Measurements from ENCODE around the gene KLF17. TPM values are rescaled to one million over a fixed set of nuclear protein-coding genes. Genes with fewer than 3 reads are reported as not detected.

Gene KLF17
- polyA plus RNA-seq, 3 donors, result not detected

GRCh38 chr1:44119525-44119924 lies 904 bp downstream of the KLF17 start:
- peaks cover 1 to 11% (median 8%) of the 10 kb centered on the region in 3 donors for H3K27me3 Mint-ChIP-seq (ENCODE audit: low read depth in 3 of 3)
- intact Hi-C loops (cut with micrococcal nuclease), result no loop called here
- no peaks in the 10 kb centered on the region for H3K36me3 Mint-ChIP-seq
- 88% methylated on average over 6 of the region's 6 CpGs for WGBS (ENCODE audit: insufficient coverage)
- Histone ChIP-seq H3K36me3 (replicated peaks in 1 of 2; ENCODE audit: control insufficient read depth in 1 of 2, insufficient read depth in 2 of 2, low read length in 2 of 2) (no peaks in the 10 kb centered on the region), H3K27ac (ENCODE audit: low read depth in 1 of 2, low read length in 2 of 2) (no peak overlapping the region), H3K4me3 (replicated peaks in 1 of 3; ENCODE audit: low read depth in 2 of 3, low read length in 3 of 3) (no peak overlapping the region), H3K27me3 (ENCODE audit: control insufficient read depth in 2 of 2, insufficient read depth in 2 of 2, low read length in 2 of 2) (no peaks in the 10 kb centered on the region), H3K4me2 (replicated peaks; ENCODE audit: extremely low read depth, low read length, poor library complexity, severe bottlenecking) (no peak overlapping the region), H4K20me1 (ENCODE audit: insufficient read depth, low read length) (no peaks in the 10 kb centered on the region), H3K4me1 (ENCODE audit: control insufficient read depth in 1 of 2, insufficient read depth in 2 of 2, low read length in 2 of 2) (no peaks in the 10 kb centered on the region), H3K9ac (ENCODE audit: insufficient read depth, low read length, poor library complexity, severe bottlenecking) (no peak overlapping the region), H2AFZ (ENCODE audit: insufficient read depth, low read depth, low read length, poor library complexity, severe bottlenecking) (no peak overlapping the region), H3K79me2 (ENCODE audit: insufficient read depth, low read length) (no peaks in the 10 kb centered on the region), H3K9me3 (replicated peaks in 1 of 2; ENCODE audit: control insufficient read depth in 1 of 2, insufficient read depth in 1 of 2, low read length in 2 of 2) (no peaks in the 10 kb centered on the region)
- no peak overlapping the region for H3K4me3 Mint-ChIP-seq
- DNase-seq, result no peak
- no peak for TF ChIP-seq CTCF (IDR thresholded peaks at IDR 0.05)
- peaks cover 0 to 5% (median 2%) of the 10 kb centered on the region in 7 donors for H3K9me3 Mint-ChIP-seq
- no peak overlapping the region for H3K27ac Mint-ChIP-seq
- H3K4me1 Mint-ChIP-seq, result peaks cover 6% of the 10 kb centered on the region

- Histone ChIP-seq H3K79me2 (ENCODE audit: insufficient read depth, low read length) (no peaks in the 10 kb centered on the region), H3K36me3 (replicated peaks in 1 of 2; ENCODE audit: control insufficient read depth in 1 of 2, insufficient read depth in 2 of 2, low read length in 2 of 2) (no peaks in the 10 kb centered on the region), H2AFZ (ENCODE audit: insufficient read depth, low read depth, low read length, poor library complexity, severe bottlenecking) (no peak overlapping the region), H3K9ac (ENCODE audit: insufficient read depth, low read length, poor library complexity, severe bottlenecking) (no peak overlapping the region), H3K4me1 (ENCODE audit: control insufficient read depth in 1 of 2, insufficient read depth in 2 of 2, low read length in 2 of 2) (no peaks in the 10 kb centered on the region), H3K27me3 (ENCODE audit: control insufficient read depth in 2 of 2, insufficient read depth in 2 of 2, low read length in 2 of 2) (no peaks in the 10 kb centered on the region), H3K9me3 (replicated peaks in 1 of 2; ENCODE audit: control insufficient read depth in 1 of 2, insufficient read depth in 1 of 2, low read length in 2 of 2) (no peaks in the 10 kb centered on the region), H4K20me1 (ENCODE audit: insufficient read depth, low read length) (no peaks in the 10 kb centered on the region), H3K4me2 (replicated peaks; ENCODE audit: extremely low read depth, low read length, poor library complexity, severe bottlenecking) (no peak overlapping the region), H3K27ac (ENCODE audit: low read depth in 1 of 2, low read length in 2 of 2) (no peak overlapping the region), H3K4me3 (replicated peaks in 1 of 3; ENCODE audit: low read depth in 2 of 3, low read length in 3 of 3) (no peak overlapping the region)
- intact Hi-C loops (cut with micrococcal nuclease), result no loop called here
- Mint-ChIP-seq H3K4me1 (peaks cover 6% of the 10 kb centered on the region), H3K27me3 (ENCODE audit: low read depth in 3 of 3) (peaks cover 1 to 10% (median 9%) of the 10 kb centered on the region in 3 donors), H3K36me3 (no peaks in the 10 kb centered on the region), H3K4me3 (no peak overlapping the region), H3K9me3 (peaks cover 0 to 5% (median 2%) of the 10 kb centered on the region in 7 donors), H3K27ac (no peak overlapping the region)
- 96% methylated on average over 5 of the region's 5 CpGs for WGBS (ENCODE audit: insufficient coverage)
- TF ChIP-seq CTCF (IDR thresholded peaks at IDR 0.05), result no peak
- DNase-seq, result no peak
Observed at GRCh38 chr1:44120398-44120949, 1.9 kb downstream of the KLF17 start.

All from CD14-positive monocyte (primary cell).